HAP-1 (cell line): ENCODE results near the gene HOXA7.
A peak's percentile ranks its signal among the peaks of the same experiment; 100 is the strongest.

Experiments
- DNase-seq, 2 experiments: peaks; one replicate each; pipeline ENCODE4 v3.0.0-alpha.2; 2016 to 2020; ENCODE audit warnings: low spot score in 2 of 2
- H3K27me3 ChIP-seq: fragments of 250-450 bp; sonication (Bioruptor Pico); 2 replicates; pipeline ENCODE4 v1.5.1; 2020; ENCODE audit warnings: low read depth, mild to moderate bottlenecking, moderate library complexity
- H3K36me3 ChIP-seq: fragments of 250-450 bp; sonication (Bioruptor Pico); replicated peaks from 2 replicates; pipeline ENCODE4 v1.5.1; 2020; ENCODE audit warnings: mild to moderate bottlenecking
- H3K4me1 ChIP-seq: fragments of 250-450 bp; sonication (Bioruptor Pico); 2 replicates; pipeline ENCODE4 v1.5.1; 2020; ENCODE audit warnings: mild to moderate bottlenecking
- H3K4me3 ChIP-seq: fragments of 250-450 bp; sonication (Bioruptor Pico); 2 replicates; pipeline ENCODE4 v1.5.1; 2020; ENCODE audit warnings: mild to moderate bottlenecking, moderate library complexity
- H3K9me3 ChIP-seq: fragments of 250-450 bp; sonication (Bioruptor Pico); 2 replicates; pipeline ENCODE4 v1.5.1; 2020; ENCODE audit warnings: mild to moderate bottlenecking, moderate library complexity
- in situ Hi-C: fragments of 300-500 bp; cut with MboI; formaldehyde crosslinking; loops from 3 replicates; pipeline ENCODE4 v1.14.3; 2020; ENCODE audit warnings: low sequenced_read_pairs, inconsistent platforms, mixed read lengths

HOXA7 gene

DNA sequence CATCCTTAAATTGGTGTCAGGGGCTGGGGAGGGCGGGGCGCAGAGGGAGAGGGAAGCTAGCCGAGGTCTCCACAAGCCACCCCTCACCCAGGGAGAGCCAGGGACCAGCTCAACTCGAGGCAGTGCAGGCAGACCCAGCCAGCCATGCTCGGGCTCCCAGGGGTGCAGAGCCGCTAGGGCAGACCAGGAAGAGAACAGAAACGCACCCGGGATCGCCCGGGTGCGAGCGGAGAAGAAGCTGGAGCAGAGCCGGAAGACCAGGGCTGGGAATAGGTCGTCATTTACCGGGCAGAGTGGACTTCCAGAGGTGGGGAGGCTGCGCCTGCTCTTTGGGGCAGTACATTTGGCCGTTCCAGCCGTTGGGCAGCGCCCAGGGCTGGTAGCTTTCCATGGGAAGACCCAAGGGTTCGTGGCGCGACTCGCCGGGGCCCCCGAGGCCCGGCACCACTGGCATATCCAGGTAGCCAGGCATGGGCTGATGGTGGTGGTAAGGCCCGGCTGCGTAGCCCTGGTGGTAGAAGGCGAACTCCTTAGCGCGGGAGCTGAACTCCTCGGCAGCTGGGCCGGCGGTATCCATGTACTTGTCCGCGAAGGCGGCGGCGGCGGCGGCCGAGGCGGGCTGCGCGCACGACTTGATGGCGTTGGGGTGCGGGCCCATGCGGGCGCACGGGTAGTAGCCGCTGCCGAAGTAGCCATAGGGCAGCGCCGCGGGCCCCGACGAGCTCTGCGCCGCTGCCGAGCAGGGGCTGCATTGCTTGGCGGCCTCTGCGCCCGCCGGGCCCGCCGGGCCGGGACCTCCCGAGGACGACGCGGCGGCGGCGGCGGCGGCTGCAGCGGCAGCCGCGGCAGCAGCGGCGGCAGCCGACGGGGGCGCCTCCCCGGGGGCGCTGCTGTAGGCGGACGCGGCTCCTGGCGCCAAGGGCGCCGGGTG is 42.7 kb upstream of the HOXA7 start:
- in situ Hi-C loops: loop anchor here (5.0 kb wide), 2 partner anchors 723 to 818 kb away; no protein-coding TSS in a partner anchor
- H3K4me3 ChIP-seq: peak overlapping the region; percentile 65
- peak in 1 of 2 experiments; percentile 46 for DNase-seq

GRCh38 chr7:27198138-27198841 is 41.8 kb upstream of the HOXA7 start:
- peak overlapping the region; percentile 65 for H3K4me3 ChIP-seq
- peaks cover 14% of the 10 kb centered on the region; the same call in 1 of the 2 replicates for H3K4me1 ChIP-seq
- no peaks in the 10 kb centered on the region for H3K9me3 ChIP-seq
- in situ Hi-C loops: loop anchor here (5.0 kb wide), 2 partner anchors 724 to 819 kb away; no protein-coding TSS in a partner anchor
- no peaks in the 10 kb centered on the region for H3K27me3 ChIP-seq
- H3K36me3 ChIP-seq: peaks cover 25% of the 10 kb centered on the region
- DNase-seq: peak in 1 of 2 experiments; percentile 44

More for the DNA sequence above, 42.7 kb upstream of the HOXA7 start:
- Histone ChIP-seq H3K36me3 (peaks cover 16% of the 10 kb centered on the region), H3K4me1 (peaks cover 19% of the 10 kb centered on the region), H3K9me3 (no peaks in the 10 kb centered on the region), H3K27me3 (no peaks in the 10 kb centered on the region)

DNA sequence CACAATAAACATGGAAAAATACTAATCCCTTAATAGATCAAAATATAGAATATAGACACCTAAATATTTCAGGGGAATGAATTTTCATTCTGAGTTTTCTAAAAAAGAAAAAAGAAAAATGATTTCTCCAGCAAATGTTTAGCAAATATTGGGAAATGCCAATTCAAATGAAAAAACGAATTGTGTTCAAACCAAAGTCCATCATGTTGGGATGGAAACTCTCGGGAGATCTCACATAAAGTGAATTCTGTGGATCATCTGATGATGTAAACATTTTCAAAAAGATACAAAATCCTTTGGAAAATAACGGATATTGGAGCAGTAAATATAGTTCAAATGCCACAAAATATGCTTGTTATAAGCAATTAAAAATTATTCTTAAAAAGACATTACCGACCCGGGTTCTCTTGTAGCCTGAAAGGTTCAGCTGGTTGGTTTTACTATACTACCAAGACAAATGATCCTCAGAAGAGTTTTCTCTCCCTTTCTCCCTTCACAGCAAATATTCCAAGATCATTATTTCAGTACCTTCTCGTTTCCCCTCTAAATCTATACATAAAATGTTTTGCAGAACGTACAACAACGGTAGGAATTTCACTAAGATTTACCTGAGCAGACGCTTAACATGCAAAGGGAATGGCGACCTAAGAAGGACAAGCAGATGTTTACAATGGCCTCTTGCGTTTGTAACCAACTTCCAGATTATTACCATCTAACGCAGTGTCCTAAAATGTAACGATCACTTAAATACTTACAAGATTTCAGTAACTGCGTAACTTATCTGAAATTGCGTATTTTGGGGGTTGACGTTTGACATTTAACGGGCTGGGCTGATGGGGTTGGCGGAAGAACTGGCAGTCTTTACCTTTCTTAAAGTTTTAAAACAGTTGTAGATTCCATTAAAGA is 40.9 kb upstream of the HOXA7 start:
- Histone ChIP-seq H3K4me3 (peak overlapping the region; percentile 65), H3K36me3 (peaks cover 29% of the 10 kb centered on the region), H3K9me3 (no peaks in the 10 kb centered on the region), H3K27me3 (no peaks in the 10 kb centered on the region), H3K4me1 (peaks cover 9% of the 10 kb centered on the region; the same call in 1 of the 2 replicates)
- in situ Hi-C loops: loop anchor here (5.0 kb wide), 2 partner anchors 725 to 820 kb away; no protein-coding TSS in a partner anchor
- no peak for DNase-seq

DNA sequence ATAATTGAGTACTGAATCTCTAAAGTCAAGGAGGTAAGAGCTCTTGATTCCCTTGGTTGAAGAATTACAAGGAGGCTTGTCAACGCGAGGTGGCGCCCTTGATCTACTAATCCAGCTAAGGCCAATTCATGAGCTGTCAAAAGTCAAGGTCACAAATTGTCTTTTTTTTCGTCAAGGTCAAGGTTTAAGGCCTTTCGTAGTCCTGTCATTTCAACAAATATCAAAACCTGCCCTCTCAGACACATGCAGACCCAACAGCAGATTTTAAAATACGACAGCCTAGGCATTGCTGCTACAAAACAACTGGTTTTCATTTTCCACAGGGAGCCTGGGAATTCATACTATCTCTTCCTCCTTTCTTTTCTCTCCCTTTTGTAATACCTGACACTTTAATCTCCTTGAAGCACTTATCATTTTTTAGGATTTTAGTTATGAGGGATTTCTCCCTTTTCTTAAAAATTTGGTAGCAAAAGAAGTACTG is 39.9 kb upstream of the HOXA7 start:
- peaks cover 9% of the 10 kb centered on the region; the same call in 1 of the 2 replicates for H3K4me1 ChIP-seq
- peak overlapping the region; percentile 65 for H3K4me3 ChIP-seq
- peaks cover 39% of the 10 kb centered on the region for H3K36me3 ChIP-seq
- in situ Hi-C loops: loop anchor here (5.0 kb wide), 2 partner anchors 726 to 821 kb away; no protein-coding TSS in a partner anchor
- H3K27me3 ChIP-seq: no peaks in the 10 kb centered on the region
- H3K9me3 ChIP-seq: no peaks in the 10 kb centered on the region
- DNase-seq: peak; percentile 80 to 95

DNA sequence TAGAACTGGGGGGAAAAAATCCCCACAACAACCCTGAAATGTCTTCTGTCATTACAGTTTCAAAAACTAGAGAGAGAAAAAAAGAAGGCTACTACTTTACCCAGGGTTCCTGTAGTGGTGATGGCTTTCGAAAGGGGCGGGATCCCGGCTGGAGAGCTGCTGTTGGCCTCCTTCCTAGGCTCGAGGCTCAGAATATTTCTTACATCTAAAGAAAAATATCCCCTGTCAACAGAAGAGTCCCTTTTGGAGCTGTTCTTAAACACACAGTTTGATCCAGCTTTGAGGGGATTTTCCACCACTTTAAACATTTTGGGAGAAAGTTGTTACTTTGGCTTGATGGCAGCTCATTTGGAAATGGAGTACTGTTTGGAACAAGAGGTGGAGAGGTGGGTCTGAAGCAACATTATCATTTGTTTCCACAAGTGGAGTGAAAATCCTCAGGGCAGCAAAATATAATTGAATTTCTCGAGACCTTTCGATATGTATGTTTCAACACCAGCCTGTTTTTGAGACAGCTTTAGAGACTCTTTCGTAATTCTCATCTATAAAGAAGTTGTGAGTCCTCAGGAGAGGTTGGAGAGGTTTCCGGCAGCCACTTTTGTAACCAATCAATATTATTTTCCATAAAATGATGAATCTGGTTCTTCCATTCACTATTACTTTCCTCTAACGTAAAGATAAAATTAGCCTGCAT is 38.4 kb upstream of the HOXA7 start:
- Histone ChIP-seq H3K4me3 (peak overlapping the region; percentile 65), H3K4me1 (peaks cover 11% of the 10 kb centered on the region), H3K27me3 (no peaks in the 10 kb centered on the region), H3K9me3 (no peaks in the 10 kb centered on the region), H3K36me3 (peaks cover 41% of the 10 kb centered on the region)
- in situ Hi-C loops: loop anchor here (5.0 kb wide), 3 partner anchors 582 to 822 kb away; no protein-coding TSS in a partner anchor
- DNase-seq: peak in 1 of 2 experiments; percentile 56

DNA sequence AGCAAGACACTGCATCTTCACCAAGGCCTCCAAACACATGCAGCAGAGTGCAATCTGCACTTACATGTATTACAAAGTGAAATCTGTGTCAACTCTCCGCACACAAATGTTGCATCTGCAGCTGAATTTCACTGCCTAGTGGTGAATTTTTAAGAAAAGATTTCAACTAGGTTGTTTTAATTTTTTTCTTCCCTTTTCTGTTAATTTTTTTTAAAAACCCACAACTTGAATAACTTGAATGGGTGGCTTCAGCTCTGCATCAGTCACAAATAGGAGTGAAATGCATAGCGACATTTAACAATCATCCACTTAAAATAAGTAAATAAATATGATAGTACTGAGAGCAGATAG is 37.5 kb upstream of the HOXA7 start:
- no peak for DNase-seq
- Histone ChIP-seq H3K4me3 (peak overlapping the region; percentile 65), H3K9me3 (no peaks in the 10 kb centered on the region), H3K36me3 (peaks cover 41% of the 10 kb centered on the region), H3K4me1 (peaks cover 20% of the 10 kb centered on the region), H3K27me3 (no peaks in the 10 kb centered on the region)
- in situ Hi-C loops: loop anchor here (5.0 kb wide), 1 partner anchor 583 kb away; no protein-coding TSS in a partner anchor

DNA sequence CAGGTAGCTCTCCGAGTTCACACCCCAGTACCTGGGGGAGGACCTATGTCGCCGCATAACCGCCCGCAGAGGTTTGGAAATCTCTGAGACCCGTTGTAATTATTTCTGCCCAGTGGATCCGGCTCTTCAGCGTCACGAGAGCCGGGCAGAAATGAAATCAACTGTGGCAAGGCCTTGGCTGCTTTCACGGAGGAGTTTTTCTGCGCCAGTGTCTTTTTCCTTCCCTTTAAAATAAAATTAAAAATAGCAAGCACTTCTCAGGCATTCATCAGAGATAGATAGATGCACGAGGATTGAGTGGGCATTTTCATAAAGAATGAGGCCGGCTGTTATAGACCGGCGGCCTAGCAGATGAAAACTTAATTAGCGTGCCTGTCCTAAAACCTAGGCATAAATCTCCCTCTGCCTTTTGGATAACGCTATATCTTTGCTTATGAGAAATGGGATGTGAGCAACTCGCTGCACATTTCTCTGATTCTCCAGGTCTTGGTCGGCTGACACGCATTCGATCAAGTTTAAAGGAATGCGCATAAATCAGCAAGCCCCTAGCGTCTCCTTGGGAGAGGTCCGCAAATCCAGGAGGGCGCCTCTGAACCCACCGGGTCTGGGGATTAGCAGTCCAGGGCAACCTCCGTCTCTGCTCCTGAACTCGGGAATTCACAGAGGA is 37.0 kb upstream of the HOXA7 start:
- peak; percentile 60 to 72 for DNase-seq
- Histone ChIP-seq H3K4me1 (peaks cover 25% of the 10 kb centered on the region), H3K36me3 (peaks cover 41% of the 10 kb centered on the region), H3K4me3 (peak overlapping the region; percentile 65), H3K27me3 (no peaks in the 10 kb centered on the region), H3K9me3 (no peaks in the 10 kb centered on the region)
- in situ Hi-C loops: loop anchor here (5.0 kb wide), 1 partner anchor 584 kb away; no protein-coding TSS in a partner anchor

GRCh38 chr7:27192546-27193334 is 36.3 kb upstream of the HOXA7 start:
- in situ Hi-C loops: loop anchor here (5.0 kb wide), 1 partner anchor 585 kb away; no protein-coding TSS in a partner anchor
- H3K36me3 ChIP-seq: peaks cover 41% of the 10 kb centered on the region
- no peaks in the 10 kb centered on the region for H3K9me3 ChIP-seq
- H3K4me3 ChIP-seq: peak overlapping the region; percentile 65
- DNase-seq: peak in 1 of 2 experiments; percentile 37
- no peaks in the 10 kb centered on the region for H3K27me3 ChIP-seq
- peaks cover 30% of the 10 kb centered on the region for H3K4me1 ChIP-seq

GRCh38 chr7:27191833-27192545 is 35.5 kb upstream of the HOXA7 start:
- H3K36me3 ChIP-seq: peaks cover 41% of the 10 kb centered on the region
- H3K4me1 ChIP-seq: peaks cover 34% of the 10 kb centered on the region
- H3K27me3 ChIP-seq: no peaks in the 10 kb centered on the region
- peak in 1 of 2 experiments; percentile 12 for DNase-seq
- in situ Hi-C loops: loop anchor here (5.0 kb wide), 1 partner anchor 585 kb away; no protein-coding TSS in a partner anchor
- no peaks in the 10 kb centered on the region for H3K9me3 ChIP-seq
- no peak overlapping the region for H3K4me3 ChIP-seq

DNA sequence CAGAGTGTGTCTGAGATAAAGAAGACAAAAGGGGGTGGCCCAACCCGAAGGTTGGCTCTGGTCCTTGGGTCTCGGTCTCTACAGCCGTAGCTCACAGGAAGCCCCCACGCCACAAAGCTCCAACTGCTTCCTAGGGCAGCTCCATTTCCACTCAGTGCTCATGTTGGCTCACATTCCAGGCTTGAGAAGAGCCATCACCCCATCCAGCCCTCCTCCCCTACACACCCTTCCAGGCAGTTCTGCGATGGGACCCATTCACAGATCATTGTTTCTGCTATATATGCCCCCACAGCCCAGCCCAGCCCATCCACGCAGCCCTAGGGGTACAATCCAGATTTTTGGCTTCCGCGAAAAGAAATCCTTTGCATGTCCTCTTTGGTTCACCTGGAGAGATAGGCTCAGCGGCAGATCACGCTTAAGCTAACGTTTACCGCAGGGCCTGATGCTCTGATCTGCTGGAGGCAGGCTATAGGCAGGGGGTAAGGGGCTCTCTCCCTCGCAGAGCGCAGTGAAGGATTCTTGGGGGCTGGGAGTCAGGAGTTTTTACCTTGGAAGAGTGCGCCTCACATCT is 34.8 kb upstream of the HOXA7 start:
- Histone ChIP-seq H3K9me3 (no peaks in the 10 kb centered on the region), H3K4me1 (peaks cover 37% of the 10 kb centered on the region), H3K36me3 (peaks cover 41% of the 10 kb centered on the region), H3K27me3 (no peaks in the 10 kb centered on the region), H3K4me3 (no peak overlapping the region)
- peak in 1 of 2 experiments; percentile 10 for DNase-seq
- in situ Hi-C loops: loop anchor here (5.0 kb wide), 1 partner anchor 586 kb away; no protein-coding TSS in a partner anchor
